AG08396 (cell line): ENCODE measurements around the gene SLC1A1.
"Not testable (repeated sequence)": the region's sequence is repeated elsewhere in the genome, so short reads cannot be mapped to it uniquely, and the experiment has no call there.

Experiments
- DNase-seq: peaks from one replicate; pipeline ENCODE4 v3.0.0; 2012; ENCODE audit warnings: low spot score, mixed read lengths

SLC1A1 gene

GRCh38 chr9:4506490-4506889 lies 16.2 kb downstream of the SLC1A1 start:
- DNase-seq = no peak

- no peak for DNase-seq
These were observed 17.2 kb downstream of the SLC1A1 start for GRCh38 chr9:4507306-4508130.

- DNase-seq = peak; percentile 47
These were observed 18.1 kb downstream of the SLC1A1 start for GRCh38 chr9:4508246-4508906.

- DNase-seq = peak; percentile 69
These were observed 18.8 kb downstream of the SLC1A1 start for GRCh38 chr9:4508907-4509589.

- DNase-seq = no peak
These were observed 19.3 kb downstream of the SLC1A1 start for GRCh38 chr9:4509590-4509984.

GRCh38 chr9:4510546-4511322 lies 20.5 kb downstream of the SLC1A1 start:
- no peak for DNase-seq

- DNase-seq = no peak
These were observed 24.2 kb downstream of the SLC1A1 start for GRCh38 chr9:4514252-4515128.

- no peak for DNase-seq
These were observed 25.7 kb downstream of the SLC1A1 start for GRCh38 chr9:4515958-4516375.

- DNase-seq = peak; percentile 18
These were observed 27.0 kb downstream of the SLC1A1 start for GRCh38 chr9:4517274-4517673.

GRCh38 chr9:4519604-4520003 lies 29.3 kb downstream of the SLC1A1 start:
- DNase-seq = no peak

GRCh38 chr9:4520055-4520454 lies 29.8 kb downstream of the SLC1A1 start:
- DNase-seq = no peak

GRCh38 chr9:4530375-4530774 lies 40.1 kb downstream of the SLC1A1 start:
- no peak for DNase-seq

GRCh38 chr9:4530831-4531230 lies 40.6 kb downstream of the SLC1A1 start:
- DNase-seq = not testable (repeated sequence)

- DNase-seq = not testable (repeated sequence)
These were observed 41.1 kb downstream of the SLC1A1 start for GRCh38 chr9:4531355-4531754.

GRCh38 chr9:4533881-4534280 lies 43.6 kb downstream of the SLC1A1 start:
- not testable (repeated sequence) for DNase-seq

GRCh38 chr9:4536196-4536595 lies 45.9 kb downstream of the SLC1A1 start:
- DNase-seq = not testable (repeated sequence)

- no peak for DNase-seq
These were observed 47.3 kb downstream of the SLC1A1 start for GRCh38 chr9:4537581-4537980.

GRCh38 chr9:4538107-4538506 lies 47.8 kb downstream of the SLC1A1 start:
- no peak for DNase-seq

- DNase-seq = no peak
These were observed 48.4 kb downstream of the SLC1A1 start for GRCh38 chr9:4538621-4539020.

- DNase-seq = no peak
These were observed 50.2 kb downstream of the SLC1A1 start for GRCh38 chr9:4540425-4540824.

GRCh38 chr9:4541281-4541680 lies 51.0 kb downstream of the SLC1A1 start:
- no peak for DNase-seq
